HEK293T (cell line): ENCODE measurements around the gene ATG2A.

Source experiments
- CTCF ChIA-PET: fragments of 350-600 bp; formaldehyde crosslinking; extraction: SDS; loops from one replicate; lab custom pipeline; 2021; ENCODE audit warnings: antibody characterized with exemption, inconsistent platforms; lab: Yijun Ruan, JAX
- POLR2A ChIA-PET: fragments of 350-600 bp; formaldehyde crosslinking; extraction: SDS; loops from one replicate; lab custom pipeline; 2020; ENCODE audit warnings: antibody characterized with exemption, inconsistent platforms; lab: Yijun Ruan, JAX
- DNase-seq: peaks from one replicate; pipeline ENCODE4 v3.0.0; 2012; ENCODE audit warnings: mixed read lengths; ENCODE audit errors: extremely low spot score
- ARNT ChIP-seq: fragments of 450-650 bp; IDR thresholded peaks from 2 replicates; pipeline ENCODE4 v1.6.1; 2017; ENCODE audit warnings: mild to moderate bottlenecking
- BHLHE40 ChIP-seq: fragments of 450-650 bp; IDR thresholded peaks from 2 replicates; pipeline ENCODE4 v1.6.1; 2016; ENCODE audit warnings: mild to moderate bottlenecking, moderate library complexity, borderline replicate concordance
- CTBP1 ChIP-seq: fragments of 450-650 bp; IDR thresholded peaks from 2 replicates; pipeline ENCODE4 v1.6.1; 2016; ENCODE audit warnings: borderline replicate concordance
- ELF4 ChIP-seq: fragments of 450-650 bp; IDR thresholded peaks from 2 replicates; pipeline ENCODE4 v1.6.1; 2017; ENCODE audit warnings: antibody characterized with exemption
- FOXA1 ChIP-seq: fragments of 450-650 bp; IDR thresholded peaks from 2 replicates; pipeline ENCODE4 v1.6.1; 2016; ENCODE audit warnings: mild to moderate bottlenecking
- FOXK2 ChIP-seq: fragments of 450-650 bp; IDR thresholded peaks from 2 replicates; pipeline ENCODE4 v1.6.1; 2016; ENCODE audit warnings: mild to moderate bottlenecking
- FOXM1 ChIP-seq: fragments of 450-650 bp; IDR thresholded peaks from 2 replicates; pipeline ENCODE4 v1.6.1; 2017; ENCODE audit warnings: mild to moderate bottlenecking, borderline replicate concordance
- HDGF ChIP-seq: fragments of 450-650 bp; IDR thresholded peaks from 2 replicates; pipeline ENCODE4 v1.6.1; 2017; ENCODE audit warnings: antibody characterized with exemption, borderline replicate concordance
- L3MBTL2 ChIP-seq: fragments of 450-650 bp; conservative IDR thresholded peaks from 2 replicates; pipeline ENCODE4 v1.6.1; 2016; ENCODE audit warnings: mild to moderate bottlenecking
- LEF1 ChIP-seq: fragments of 450-650 bp; IDR thresholded peaks from 2 replicates; pipeline ENCODE4 v1.6.1; 2017; ENCODE audit warnings: mild to moderate bottlenecking, borderline replicate concordance
- NFRKB ChIP-seq: fragments of 450-650 bp; IDR thresholded peaks from 2 replicates; pipeline ENCODE4 v1.6.1; 2016; ENCODE audit warnings: mild to moderate bottlenecking, moderate library complexity
- PKNOX1 ChIP-seq: fragments of 450-650 bp; IDR thresholded peaks from 2 replicates; pipeline ENCODE4 v1.6.1; 2016
- SP1 ChIP-seq: fragments of 450-650 bp; IDR thresholded peaks from 2 replicates; pipeline ENCODE4 v1.6.1; 2017
- SUZ12 ChIP-seq: fragments of 450-650 bp; IDR thresholded peaks from 2 replicates; pipeline ENCODE4 v1.6.1; 2016; ENCODE audit warnings: mild to moderate bottlenecking
- TARDBP ChIP-seq: fragments of 450-650 bp; IDR thresholded peaks from 2 replicates; pipeline ENCODE4 v1.6.1; 2016
- ZNF384 ChIP-seq: fragments of 450-650 bp; IDR thresholded peaks from 2 replicates; pipeline ENCODE4 v1.6.1; 2016

ATG2A gene

GRCh38 chr11:64887234-64887756 is 29.7 kb downstream of the ATG2A start:
- DNase-seq, result no peak
- ChIA-PET POLR2A (interaction anchor here (0.9 to 1.8 kb wide), 3 partner anchors 23 to 58 kb away, joined by 3 to 13 read pairs (median 3); no protein-coding TSS in a partner anchor), CTCF (interaction anchor here (0.8 to 1.5 kb wide), 8 partner anchors 22 to 143 kb away, joined by 3 to 8 read pairs (median 4); partner anchors contain the start of genes CDC42BPG and RASGRP2)
- TF ChIP-seq FOXK2, result no peak
- TF ChIP-seq LEF1, result no peak
- no peak for TF ChIP-seq FOXA1
- no peak for TF ChIP-seq ELF4
- TF ChIP-seq PKNOX1, result no peak

GRCh38 chr11:64885367-64886286 is 31.4 kb downstream of the ATG2A start:
- no peak for DNase-seq
- TF ChIP-seq CTBP1, result no peak
- no peak for TF ChIP-seq BHLHE40
- TF ChIP-seq SP1, result no peak
- TF ChIP-seq L3MBTL2, result no peak
- no peak for TF ChIP-seq PKNOX1
- no peak for TF ChIP-seq FOXK2
- no peak for TF ChIP-seq LEF1
- no peak for TF ChIP-seq ZNF384
- ChIA-PET CTCF (interaction anchor here (1.2 to 1.6 kb wide), 5 partner anchors 8 to 41 kb away, joined by 3 to 5 read pairs (median 4); partner anchors contain the start of gene CDC42BPG), POLR2A (interaction anchor here (1.0 to 1.1 kb wide), 2 partner anchors 107 to 112 kb away, joined by 3 read pairs; no protein-coding TSS in a partner anchor)

- POLR2A ChIA-PET, result no interaction called here
- CTCF ChIA-PET, result interaction anchor here (0.7 to 1.0 kb wide), 2 partner anchors 15 to 301 kb away, joined by 3 to 4 read pairs; no protein-coding TSS in a partner anchor
- no peak for DNase-seq
- no peak for TF ChIP-seq TARDBP
- no peak for TF ChIP-seq FOXA1
- TF ChIP-seq ZNF384, result no peak
- no peak for TF ChIP-seq LEF1
- TF ChIP-seq FOXK2, result no peak
- TF ChIP-seq ELF4, result no peak
- TF ChIP-seq SP1, result no peak
- no peak for TF ChIP-seq NFRKB
- TF ChIP-seq ARNT, result no peak
- TF ChIP-seq FOXM1, result no peak
- TF ChIP-seq HDGF, result no peak
- no peak for TF ChIP-seq PKNOX1
- TF ChIP-seq SUZ12, result no peak
- no peak for TF ChIP-seq CTBP1
- TF ChIP-seq BHLHE40, result no peak
- no peak for TF ChIP-seq L3MBTL2
Observed at GRCh38 chr11:64884019-64884418, 33.0 kb downstream of the ATG2A start.

- TF ChIP-seq ARNT (no peak), L3MBTL2 (no peak), HDGF (no peak), LEF1 (no peak), CTBP1 (no peak), TARDBP (no peak), FOXK2 (no peak), ELF4 (no peak), SP1 (no peak), FOXA1 (no peak), SUZ12 (no peak), ZNF384 (no peak), PKNOX1 (no peak), NFRKB (no peak), BHLHE40 (no peak), FOXM1 (no peak)
- ChIA-PET POLR2A (no interaction called here), CTCF (interaction anchor here (0.7 to 1.0 kb wide), 2 partner anchors 15 to 302 kb away, joined by 3 to 4 read pairs; no protein-coding TSS in a partner anchor)
- no peak for DNase-seq
Observed at GRCh38 chr11:64883575-64883974, 33.4 kb downstream of the ATG2A start.

GRCh38 chr11:64882243-64882642 is 34.8 kb downstream of the ATG2A start:
- TF ChIP-seq ELF4, result no peak
- DNase-seq, result no peak
- ChIA-PET CTCF (interaction anchor here (0.6 to 1.2 kb wide), 2 partner anchors 8 to 59 kb away, joined by 3 read pairs; no protein-coding TSS in a partner anchor), POLR2A (interaction anchor here (0.6 kb wide), 1 partner anchor 40 kb away, joined by 3 read pairs; no protein-coding TSS in a partner anchor)

- CTCF ChIA-PET, result interaction anchor here (0.6 to 1.2 kb wide), 2 partner anchors 9 to 60 kb away, joined by 3 read pairs; no protein-coding TSS in a partner anchor
- no peak for DNase-seq
- POLR2A ChIA-PET, result no interaction called here
- TF ChIP-seq BHLHE40 (no peak), FOXA1 (no peak)
Observed at GRCh38 chr11:64881476-64881875, 35.5 kb downstream of the ATG2A start.
